Activated CD8-positive, alpha-beta T cell treated with anti-CD3 and anti-CD28 coated beads for 36 hours (primary cell): Measurements from ENCODE around the gene AKIP1. TPM values are rescaled to one million over a fixed set of nuclear protein-coding genes. Genes with fewer than 3 reads are reported as not detected.

Source experiments
- ATAC-seq: fragments of 200-7000 bp; cut with Tn5 transposase; one replicate; pipeline ENCODE4 v1.10.0; 2021; ENCODE audit warnings: mild to moderate bottlenecking, moderate library complexity
- CTCF ChIA-PET: fragments of 350-600 bp; sonication (Branson Sonifier 250); formaldehyde crosslinking; loops from one replicate; lab custom pipeline; 2021; ENCODE audit warnings: antibody characterized with exemption; lab: Charles Lee
- POLR2A ChIA-PET: fragments of 350-600 bp; sonication (Branson Sonifier 250); formaldehyde crosslinking; loops from one replicate; lab custom pipeline; 2021; ENCODE audit warnings: antibody characterized with exemption; lab: Charles Lee
- DNase-seq: peaks from one replicate; pipeline ENCODE4 v3.0.0-alpha.2; 2020
- H3K27ac Mint-ChIP-seq: one replicate; pipeline ENCODE4 v1.8.0; 2021; ENCODE audit warnings: mild to moderate bottlenecking, mixed read lengths
- H3K27me3 Mint-ChIP-seq: one replicate; pipeline ENCODE4 v1.8.0; 2021; ENCODE audit warnings: mixed read lengths
- H3K36me3 Mint-ChIP-seq: one replicate; pipeline ENCODE4 v1.8.0; 2021; ENCODE audit warnings: low read depth, mixed read lengths
- H3K4me1 Mint-ChIP-seq: one replicate; pipeline ENCODE4 v1.8.0; 2021; ENCODE audit warnings: low read depth, mixed read lengths
- H3K4me3 Mint-ChIP-seq: one replicate; pipeline ENCODE4 v1.8.0; 2021; ENCODE audit warnings: mild to moderate bottlenecking, moderate library complexity, mixed read lengths
- H3K9me3 Mint-ChIP-seq: one replicate; pipeline ENCODE4 v1.8.0; 2021; ENCODE audit warnings: mixed read lengths
- CTCF ChIP-seq: fragments of 200-600 bp; IDR thresholded peaks from one replicate; pipeline ENCODE4 v1.8.0; 2022; ENCODE audit warnings: antibody characterized with exemption, mild to moderate bottlenecking
- intact Hi-C: fragments of 100-400 bp; cut with micrococcal nuclease; formaldehyde crosslinking; loops from one replicate; pipeline ENCODE4 v1.10.0; 2022
- total RNA-seq, 2 experiments: library from RNA; stranded (reverse); gene quantifications; one replicate each; pipeline ENCODE4 v1.2.3, GENCODE V29; 2021

The AKIP1 gene
- total RNA-seq, 2 experiments from 2014 or later = 27.8 to 28.2 TPM

- Mint-ChIP-seq H3K36me3 (no peaks in the 10 kb centered on the region), H3K27ac (no peak overlapping the region), H3K9me3 (no peaks in the 10 kb centered on the region), H3K4me1 (peaks cover 7% of the 10 kb centered on the region), H3K27me3 (peaks cover 49% of the 10 kb centered on the region), H3K4me3 (no peak overlapping the region)
- ChIA-PET CTCF (interaction anchor here (0.7 to 1.2 kb wide), 5 partner anchors 15 to 160 kb away, joined by 3 to 4 read pairs (median 3); no protein-coding TSS in a partner anchor), POLR2A (interaction anchor here (0.7 kb wide), 1 partner anchor 1082 kb away, joined by 3 read pairs; no protein-coding TSS in a partner anchor)
- no peak for TF ChIP-seq CTCF
- intact Hi-C loops = no loop called here
- ATAC-seq = no peak
- DNase-seq = no peak
Observed at GRCh38 chr11:8867931-8868631, 42.9 kb upstream of the AKIP1 start.

GRCh38 chr11:8870411-8871170 is 40.4 kb upstream of the AKIP1 start:
- peaks cover 43% of the 10 kb centered on the region for H3K27me3 Mint-ChIP-seq
- intact Hi-C loops = no loop called here

GRCh38 chr11:8871171-8871775 is 39.7 kb upstream of the AKIP1 start:
- CTCF ChIA-PET = no interaction called here
- no peaks in the 10 kb centered on the region for H3K36me3 Mint-ChIP-seq
- H3K9me3 Mint-ChIP-seq = no peaks in the 10 kb centered on the region
- peaks cover 42% of the 10 kb centered on the region for H3K27me3 Mint-ChIP-seq
- peaks cover 16% of the 10 kb centered on the region for H3K4me1 Mint-ChIP-seq
- no peak for TF ChIP-seq CTCF
- POLR2A ChIA-PET = no interaction called here
- no peak for DNase-seq
- intact Hi-C loops = no loop called here
- no peak overlapping the region for H3K27ac Mint-ChIP-seq
- H3K4me3 Mint-ChIP-seq = peak overlapping the region; percentile 26
- ATAC-seq = no peak

More at GRCh38 chr11:8870411-8871170, 40.4 kb upstream of the AKIP1 start:
- CTCF ChIA-PET = no interaction called here
- peak; percentile 40 for DNase-seq
- Mint-ChIP-seq H3K27ac (no peak overlapping the region), H3K36me3 (no peaks in the 10 kb centered on the region), H3K4me3 (peak overlapping the region; percentile 59), H3K9me3 (no peaks in the 10 kb centered on the region), H3K4me1 (peaks cover 16% of the 10 kb centered on the region)
- ATAC-seq = no peak
- no peak for TF ChIP-seq CTCF
- POLR2A ChIA-PET = no interaction called here

- TF ChIP-seq CTCF = no peak
- Mint-ChIP-seq H3K27ac (no peak overlapping the region), H3K4me3 (no peak overlapping the region), H3K9me3 (no peaks in the 10 kb centered on the region), H3K4me1 (peaks cover 16% of the 10 kb centered on the region), H3K27me3 (peaks cover 40% of the 10 kb centered on the region), H3K36me3 (no peaks in the 10 kb centered on the region)
- DNase-seq = no peak
- ChIA-PET POLR2A (no interaction called here), CTCF (no interaction called here)
- no peak for ATAC-seq
- intact Hi-C loops = no loop called here
Observed at GRCh38 chr11:8871962-8872361, 39.0 kb upstream of the AKIP1 start.
